ENCODE data around the gene TDRD15.
"Not testable (repeated sequence)": the region's sequence is repeated elsewhere in the genome, so short reads cannot be mapped to it uniquely, and the experiment has no call there.

Gene TDRD15

GRCh38 chr2:21123473-21124393, at the start of gene TDRD15:
TDRD15 (plus strand) TSS chr2:21123968; CDS start chr2:21137468, 13,500 bp downstream.
- in situ Hi-C loops (cut with HindIII; ENCODE audit: low sequenced_read_pairs) = no loop called here

GRCh38 chr2:21078296-21078695, 45.5 kb upstream of the TDRD15 start:
- in situ Hi-C loops (cut with HindIII; ENCODE audit: low sequenced_read_pairs) = no loop called here

- in situ Hi-C loops (cut with HindIII; ENCODE audit: low sequenced_read_pairs) = loop anchor here (5.0 kb wide), 1 partner anchor 34 kb away; no protein-coding TSS in a partner anchor
Measured at GRCh38 chr2:21083482-21083881, 40.3 kb upstream of the TDRD15 start.

GRCh38 chr2:21084401-21084800, 39.4 kb upstream of the TDRD15 start:
- in situ Hi-C loops (cut with HindIII; ENCODE audit: low sequenced_read_pairs) = loop anchor here (5.0 kb wide), 1 partner anchor 33 kb away; no protein-coding TSS in a partner anchor

- in situ Hi-C loops (cut with HindIII; ENCODE audit: low sequenced_read_pairs) = no loop called here
Measured at GRCh38 chr2:21092308-21092869, 31.4 kb upstream of the TDRD15 start.

- in situ Hi-C loops (cut with HindIII; ENCODE audit: low sequenced_read_pairs) = no loop called here
Measured at GRCh38 chr2:21095178-21095577, 28.6 kb upstream of the TDRD15 start.

- in situ Hi-C loops (cut with HindIII; ENCODE audit: low sequenced_read_pairs) = no loop called here
Measured at GRCh38 chr2:21095714-21096113, 28.1 kb upstream of the TDRD15 start.

- in situ Hi-C loops (cut with HindIII; ENCODE audit: low sequenced_read_pairs) = no loop called here
Measured at GRCh38 chr2:21096458-21096857, 27.3 kb upstream of the TDRD15 start.

GRCh38 chr2:21097331-21097730, 26.4 kb upstream of the TDRD15 start:
- in situ Hi-C loops (cut with HindIII; ENCODE audit: low sequenced_read_pairs) = no loop called here

GRCh38 chr2:21098294-21098693, 25.5 kb upstream of the TDRD15 start:
- in situ Hi-C loops (cut with HindIII; ENCODE audit: low sequenced_read_pairs) = no loop called here

GRCh38 chr2:21099281-21099907, 24.4 kb upstream of the TDRD15 start:
- in situ Hi-C loops (cut with HindIII; ENCODE audit: low sequenced_read_pairs) = no loop called here

- in situ Hi-C loops (cut with HindIII; ENCODE audit: low sequenced_read_pairs) = not testable (repeated sequence)
Measured at GRCh38 chr2:21101514-21102155, 22.1 kb upstream of the TDRD15 start.

GRCh38 chr2:21102356-21102755, 21.4 kb upstream of the TDRD15 start:
- in situ Hi-C loops (cut with HindIII; ENCODE audit: low sequenced_read_pairs) = no loop called here

- in situ Hi-C loops (cut with HindIII; ENCODE audit: low sequenced_read_pairs) = no loop called here
Measured at GRCh38 chr2:21103274-21103891, 20.4 kb upstream of the TDRD15 start.

- in situ Hi-C loops (cut with HindIII; ENCODE audit: low sequenced_read_pairs) = no loop called here
Measured at GRCh38 chr2:21104030-21104660, 19.6 kb upstream of the TDRD15 start.

GRCh38 chr2:21111012-21111411, 12.8 kb upstream of the TDRD15 start:
- in situ Hi-C loops (cut with HindIII; ENCODE audit: low sequenced_read_pairs) = no loop called here

GRCh38 chr2:21117688-21118087, 6.1 kb upstream of the TDRD15 start:
- in situ Hi-C loops (cut with HindIII; ENCODE audit: low sequenced_read_pairs) = loop anchor here (5.0 kb wide), 1 partner anchor 35 kb away; no protein-coding TSS in a partner anchor

GRCh38 chr2:21118302-21118920, 5.4 kb upstream of the TDRD15 start:
- in situ Hi-C loops (cut with HindIII; ENCODE audit: low sequenced_read_pairs) = loop anchor here (5.0 kb wide), 1 partner anchor 36 kb away; no protein-coding TSS in a partner anchor

GRCh38 chr2:21131861-21132260, 8.1 kb downstream of the TDRD15 start:
- in situ Hi-C loops (cut with HindIII; ENCODE audit: low sequenced_read_pairs) = no loop called here

- in situ Hi-C loops (cut with HindIII; ENCODE audit: low sequenced_read_pairs) = no loop called here
Measured at GRCh38 chr2:21135585-21135984, 11.8 kb downstream of the TDRD15 start.
